Tibial artery (tissue), 4 donors: ENCODE data around the gene SPTB.

Source experiments
- DNase-seq, 2 donors: peaks; one replicate each; pipeline ENCODE4 v3.0.0-alpha.2; 2019
- H3K27ac ChIP-seq, 2 donors: fragments of 200-600 bp; sonication (generic) in 1 of 2; 1 replicate in 1 of 2; 2 replicates in 1 of 2; pipeline ENCODE4 v1.5.1; 2018 to 2019; ENCODE audit warnings: mild to moderate bottlenecking in 1 of 2
- H3K27me3 ChIP-seq, 2 donors: fragments of 200-600 bp; sonication (generic) in 1 of 2; one replicate each; pipeline versions ENCODE4 v1.5.1 to v1.6.0; 2016 to 2019
- H3K36me3 ChIP-seq, 3 donors: fragments of 200-600 bp; sonication (generic) in 2 of 3; one replicate each; pipeline ENCODE4 v1.5.1; 2016 to 2019; ENCODE audit warnings: mild to moderate bottlenecking in 2 of 3
- H3K4me1 ChIP-seq, 4 donors: fragments of 200-600 bp; sonication (generic) in 2 of 4; 1 replicate in 3 of 4; 2 replicates in 1 of 4; pipeline ENCODE4 v1.5.1; 2016 to 2019
- H3K4me3 ChIP-seq, 2 donors: fragments of 200-600 bp; sonication (generic) in 1 of 2; 1 replicate in 1 of 2; 2 replicates in 1 of 2; pipeline ENCODE4 v1.5.1; 2018 to 2019; ENCODE audit warnings: mild to moderate bottlenecking in 2 of 2
- H3K9me3 ChIP-seq, 3 donors: fragments of 200-600 bp; sonication (generic) in 1 of 3; one replicate each; pipeline ENCODE4 v1.5.1; 2016 to 2019
- CTCF ChIP-seq, 2 experiments: fragments of 200-600 bp in 1 of 2; fragments of 450-650 bp in 1 of 2; IDR thresholded peaks; one replicate each; pipeline ENCODE4 v1.5.1; 2017 to 2019; ENCODE audit warnings: antibody characterized with exemption in 2 of 2, mild to moderate bottlenecking in 1 of 2, moderate library complexity in 1 of 2
- intact Hi-C: fragments of 100-400 bp; cut with DNase I; formaldehyde crosslinking; loops from one replicate; pipeline ENCODE4 v1.15.0; 2023; ENCODE audit warnings: low total_unique reads

The SPTB gene

GRCh38 chr14:64817631-64818030 is 62.1 kb downstream of the SPTB start:
- H3K4me3 ChIP-seq, result no peak overlapping the region
- intact Hi-C loops, result no loop called here
- H3K9me3 ChIP-seq, result no peaks in the 10 kb centered on the region
- no peak overlapping the region for H3K27ac ChIP-seq
- H3K4me1 ChIP-seq, result peaks cover 0 to 10% (median 4%) of the 10 kb centered on the region in 4 donors
- H3K36me3 ChIP-seq, result no peaks in the 10 kb centered on the region
- peaks cover 0 to 2% of the 10 kb centered on the region in 2 donors for H3K27me3 ChIP-seq
- no peak for DNase-seq
- no peak for TF ChIP-seq CTCF (IDR thresholded peaks at IDR 0.05)

- intact Hi-C loops, result no loop called here
- no peak for DNase-seq
- no peaks in the 10 kb centered on the region for H3K27me3 ChIP-seq
- H3K9me3 ChIP-seq, result no peaks in the 10 kb centered on the region
- no peaks in the 10 kb centered on the region for H3K36me3 ChIP-seq
- TF ChIP-seq CTCF (IDR thresholded peaks at IDR 0.05), result no peak
- H3K4me3 ChIP-seq, result no peak overlapping the region
- no peak overlapping the region for H3K27ac ChIP-seq
- H3K4me1 ChIP-seq, result peaks cover 0 to 23% (median 14%) of the 10 kb centered on the region in 4 donors
Observed at GRCh38 chr14:64816221-64816783, 63.4 kb downstream of the SPTB start.

- Histone ChIP-seq H3K4me3 (no peak overlapping the region), H3K4me1 (peaks cover 0 to 27% (median 14%) of the 10 kb centered on the region in 4 donors), H3K36me3 (no peaks in the 10 kb centered on the region), H3K27me3 (no peaks in the 10 kb centered on the region), H3K9me3 (no peaks in the 10 kb centered on the region), H3K27ac (no peak overlapping the region)
- no peak for DNase-seq
- intact Hi-C loops, result no loop called here
- TF ChIP-seq CTCF (IDR thresholded peaks at IDR 0.05), result no peak
Observed at GRCh38 chr14:64815257-64815656, 64.5 kb downstream of the SPTB start.

GRCh38 chr14:64812412-64812811 is 67.3 kb downstream of the SPTB start:
- Histone ChIP-seq H3K27ac (peak overlapping the region in 1 of 2 donors; percentile 16), H3K4me1 (peaks cover 0 to 29% (median 17%) of the 10 kb centered on the region in 4 donors), H3K36me3 (no peaks in the 10 kb centered on the region), H3K4me3 (no peak overlapping the region), H3K9me3 (no peaks in the 10 kb centered on the region), H3K27me3 (no peaks in the 10 kb centered on the region)
- no peak for DNase-seq
- no peak for TF ChIP-seq CTCF (IDR thresholded peaks at IDR 0.05)
- intact Hi-C loops, result no loop called here

- intact Hi-C loops, result no loop called here
- H3K4me1 ChIP-seq, result peaks cover 0 to 35% (median 24%) of the 10 kb centered on the region in 4 donors
- H3K9me3 ChIP-seq, result no peaks in the 10 kb centered on the region
- H3K27me3 ChIP-seq, result no peaks in the 10 kb centered on the region
- peak overlapping the region in 1 of 2 donors; percentile 16 for H3K27ac ChIP-seq
- DNase-seq, result no peak
- TF ChIP-seq CTCF (IDR thresholded peaks at IDR 0.05), result no peak
- H3K4me3 ChIP-seq, result no peak overlapping the region
- H3K36me3 ChIP-seq, result no peaks in the 10 kb centered on the region
Observed at GRCh38 chr14:64811676-64812075, 68.0 kb downstream of the SPTB start.

GRCh38 chr14:64808449-64808848 is 71.3 kb downstream of the SPTB start:
- TF ChIP-seq CTCF (IDR thresholded peaks at IDR 0.05), result no peak
- intact Hi-C loops, result no loop called here
- peak overlapping the region in 1 of 2 donors; percentile 81 for H3K27ac ChIP-seq
- peaks cover 0 to 47% (median 33%) of the 10 kb centered on the region in 4 donors for H3K4me1 ChIP-seq
- no peak overlapping the region for H3K4me3 ChIP-seq
- H3K36me3 ChIP-seq, result no peaks in the 10 kb centered on the region
- no peaks in the 10 kb centered on the region for H3K9me3 ChIP-seq
- DNase-seq, result no peak
- no peaks in the 10 kb centered on the region for H3K27me3 ChIP-seq
